OCI-LY1 (cell line): ENCODE measurements around the gene GRAMD1B.

Experiments
- H2AFZ ChIP-seq: fragments of 200-600 bp; sonication (generic), shearing (Covaris generic); 2 replicates; pipeline ENCODE4 v1.6.0; 2014; ENCODE audit warnings: antibody characterized with exemption, mild to moderate bottlenecking, low read length
- H3F3A ChIP-seq: fragments of 200-600 bp; sonication (generic), shearing (Covaris generic); 2 replicates; pipeline ENCODE4 v1.6.0; 2014; ENCODE audit warnings: mild to moderate bottlenecking, antibody characterized with exemption, low read length, moderate library complexity; ENCODE audit not compliant: insufficient read depth
- H3K27ac ChIP-seq: fragments of 200-600 bp; sonication (generic); 2 replicates; pipeline ENCODE4 v1.5.1; 2014; ENCODE audit warnings: low read length, mixed run types, mild to moderate bottlenecking, low read depth; ENCODE audit not compliant: poor library complexity, severe bottlenecking
- H3K27me3 ChIP-seq: fragments of 200-600 bp; sonication (generic); 2 replicates; pipeline ENCODE4 v1.6.0; 2014; ENCODE audit warnings: antibody characterized with exemption, mild to moderate bottlenecking, low read length, moderate library complexity; ENCODE audit not compliant: insufficient read depth
- H3K36me3 ChIP-seq: fragments of 200-600 bp; sonication (generic); 2 replicates; pipeline ENCODE4 v1.6.1; 2014; ENCODE audit warnings: mild to moderate bottlenecking, antibody characterized with exemption, low read length, moderate library complexity, mixed read lengths; ENCODE audit not compliant: insufficient read depth
- H3K4me1 ChIP-seq: fragments of 200-600 bp; sonication (generic); 2 replicates; pipeline ENCODE4 v1.5.1; 2014; ENCODE audit warnings: mild to moderate bottlenecking, low read length, moderate library complexity; ENCODE audit not compliant: insufficient read depth, severe bottlenecking
- H3K4me2 ChIP-seq: fragments of 200-600 bp; sonication (generic), shearing (Covaris generic); 2 replicates; pipeline ENCODE4 v1.6.1; 2014; ENCODE audit warnings: low read length
- H3K4me3 ChIP-seq: fragments of 200-600 bp; sonication (generic); 2 replicates; pipeline ENCODE4 v1.5.1; 2014; ENCODE audit warnings: low read length, low read depth, mild to moderate bottlenecking, mixed read lengths; ENCODE audit not compliant: poor library complexity, severe bottlenecking
- H3K79me2 ChIP-seq: fragments of 200-600 bp; shearing (Covaris generic); 2 replicates; pipeline ENCODE4 v1.6.1; 2016; ENCODE audit warnings: mixed run types, low read length, mixed read lengths; ENCODE audit not compliant: insufficient read depth
- H3K9ac ChIP-seq: fragments of 200-600 bp; sonication (generic), shearing (Covaris generic); 2 replicates; pipeline ENCODE4 v1.6.1; 2014; ENCODE audit warnings: mild to moderate bottlenecking, low read length, mixed read lengths
- H3K9me2 ChIP-seq: fragments of 200-600 bp; sonication (generic), shearing (Covaris generic); 2 replicates; pipeline ENCODE4 v1.6.1; 2014; ENCODE audit warnings: low read depth, mild to moderate bottlenecking, low read length, mixed read lengths
- H3K9me3 ChIP-seq: fragments of 200-600 bp; shearing (Covaris generic); 2 replicates; pipeline ENCODE4 v1.6.1; 2014; ENCODE audit warnings: low read length, mixed read lengths
- H4K20me1 ChIP-seq: fragments of 200-600 bp; sonication (generic), shearing (Covaris generic); 2 replicates; pipeline ENCODE4 v1.6.0; 2016; ENCODE audit warnings: mild to moderate bottlenecking, low read length; ENCODE audit not compliant: insufficient read depth
- EZH2 ChIP-seq: fragments of 200-600 bp; sonication (generic), shearing (Covaris generic); IDR thresholded peaks from 2 replicates; pipeline ENCODE4 v1.8.0; 2017; ENCODE audit warnings: borderline replicate concordance, mixed run types, mild to moderate bottlenecking, antibody characterized with exemption, low read length, moderate library complexity, mixed read lengths
- TF ChIP-seq, protein P1 (sequence below): fragments of 200-600 bp; sonication (generic), shearing (Covaris generic); IDR thresholded peaks from 2 replicates; pipeline ENCODE4 v1.5.1; 2017; ENCODE audit warnings: mild to moderate bottlenecking, antibody characterized with exemption, low read length, moderate library complexity, mixed read lengths

GRAMD1B gene

DNA sequence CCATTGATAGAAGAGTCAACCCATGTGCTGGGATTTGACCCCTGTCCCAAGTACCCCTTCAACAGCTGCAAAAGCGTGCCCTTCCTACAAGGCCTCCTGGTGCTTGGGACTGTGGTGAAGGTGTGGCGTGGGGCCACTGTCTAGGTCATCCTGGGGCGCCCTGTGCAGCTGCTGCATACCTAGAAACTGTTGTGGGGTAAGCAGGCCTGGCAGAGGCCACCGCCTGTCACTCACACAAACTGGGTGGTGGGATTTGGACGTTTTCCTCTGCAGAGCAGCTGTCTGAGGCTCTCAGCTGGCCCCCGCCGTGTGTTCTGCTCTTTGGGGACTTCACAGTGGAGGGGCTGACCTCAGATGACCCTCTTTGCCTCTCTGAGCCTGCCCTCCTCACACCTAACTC, 154.7 kb downstream of the GRAMD1B start:
- H2AFZ ChIP-seq: no peak overlapping the region
- no peaks in the 10 kb centered on the region for H3F3A ChIP-seq
- H3K4me1 ChIP-seq: no peaks in the 10 kb centered on the region
- H3K9ac ChIP-seq: no peak overlapping the region
- H3K79me2 ChIP-seq: no peaks in the 10 kb centered on the region
- H3K27ac ChIP-seq: no peak overlapping the region
- H3K36me3 ChIP-seq: no peaks in the 10 kb centered on the region
- no peak overlapping the region for H3K4me2 ChIP-seq
- TF ChIP-seq, protein P1, sequence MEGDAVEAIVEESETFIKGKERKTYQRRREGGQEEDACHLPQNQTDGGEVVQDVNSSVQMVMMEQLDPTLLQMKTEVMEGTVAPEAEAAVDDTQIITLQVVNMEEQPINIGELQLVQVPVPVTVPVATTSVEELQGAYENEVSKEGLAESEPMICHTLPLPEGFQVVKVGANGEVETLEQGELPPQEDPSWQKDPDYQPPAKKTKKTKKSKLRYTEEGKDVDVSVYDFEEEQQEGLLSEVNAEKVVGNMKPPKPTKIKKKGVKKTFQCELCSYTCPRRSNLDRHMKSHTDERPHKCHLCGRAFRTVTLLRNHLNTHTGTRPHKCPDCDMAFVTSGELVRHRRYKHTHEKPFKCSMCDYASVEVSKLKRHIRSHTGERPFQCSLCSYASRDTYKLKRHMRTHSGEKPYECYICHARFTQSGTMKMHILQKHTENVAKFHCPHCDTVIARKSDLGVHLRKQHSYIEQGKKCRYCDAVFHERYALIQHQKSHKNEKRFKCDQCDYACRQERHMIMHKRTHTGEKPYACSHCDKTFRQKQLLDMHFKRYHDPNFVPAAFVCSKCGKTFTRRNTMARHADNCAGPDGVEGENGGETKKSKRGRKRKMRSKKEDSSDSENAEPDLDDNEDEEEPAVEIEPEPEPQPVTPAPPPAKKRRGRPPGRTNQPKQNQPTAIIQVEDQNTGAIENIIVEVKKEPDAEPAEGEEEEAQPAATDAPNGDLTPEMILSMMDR: no peak
- TF ChIP-seq EZH2: no peak
- no peaks in the 10 kb centered on the region for H3K9me2 ChIP-seq
- no peaks in the 10 kb centered on the region for H3K27me3 ChIP-seq
- no peaks in the 10 kb centered on the region for H3K9me3 ChIP-seq
- no peak overlapping the region for H3K4me3 ChIP-seq
- H4K20me1 ChIP-seq: no peaks in the 10 kb centered on the region

DNA sequence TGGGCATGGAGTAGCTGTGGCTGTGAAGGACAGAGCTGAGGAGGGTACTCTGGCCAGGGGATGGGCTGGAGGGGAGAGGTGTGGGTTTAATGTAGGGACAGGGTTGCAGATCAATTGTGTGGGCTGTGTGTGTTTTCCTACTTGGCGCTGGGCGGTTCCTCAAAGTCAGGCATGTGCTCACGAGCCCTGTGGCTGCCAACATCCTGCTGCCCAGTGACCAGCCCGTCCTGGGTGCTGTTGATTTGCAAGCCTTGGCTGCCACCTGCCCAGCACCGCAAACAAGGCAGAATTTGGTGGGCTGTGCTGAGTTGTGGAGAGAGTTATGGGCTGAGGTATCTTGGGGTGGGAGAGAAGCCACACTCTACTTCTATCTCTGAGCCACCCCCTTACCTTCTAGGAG, 155.1 kb downstream of the GRAMD1B start:
- H3K9me3 ChIP-seq: no peaks in the 10 kb centered on the region
- no peaks in the 10 kb centered on the region for H4K20me1 ChIP-seq
- no peaks in the 10 kb centered on the region for H3K27me3 ChIP-seq
- H3K4me2 ChIP-seq: no peak overlapping the region
- no peak overlapping the region for H3K9ac ChIP-seq
- H3K4me1 ChIP-seq: no peaks in the 10 kb centered on the region
- no peaks in the 10 kb centered on the region for H3K9me2 ChIP-seq
- no peak overlapping the region for H2AFZ ChIP-seq
- no peaks in the 10 kb centered on the region for H3K36me3 ChIP-seq
- H3K4me3 ChIP-seq: no peak overlapping the region
- no peaks in the 10 kb centered on the region for H3K79me2 ChIP-seq
- H3F3A ChIP-seq: no peaks in the 10 kb centered on the region
- no peak for TF ChIP-seq EZH2
- TF ChIP-seq, protein P1: no peak
- H3K27ac ChIP-seq: no peak overlapping the region

DNA sequence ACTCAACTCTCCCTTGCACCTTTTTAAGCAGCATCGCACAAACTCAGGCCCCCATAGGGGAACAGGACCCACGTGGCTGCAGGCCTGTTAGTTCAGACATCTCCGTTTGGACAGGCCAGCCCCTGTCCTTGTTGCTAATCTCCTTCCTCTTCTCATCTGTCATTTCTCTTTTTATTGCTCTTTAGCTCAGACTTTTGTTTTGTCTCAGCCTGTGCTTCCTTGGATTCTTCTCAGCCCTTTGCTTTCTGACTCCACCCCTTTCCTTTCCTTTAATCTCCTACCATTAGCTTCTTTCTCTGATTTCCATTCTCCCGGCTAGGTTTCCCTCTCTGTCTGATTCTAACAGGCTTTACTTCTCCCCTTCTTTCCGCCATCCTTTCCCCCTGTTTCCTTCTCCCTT, 155.6 kb downstream of the GRAMD1B start:
- Histone ChIP-seq H3K36me3 (no peaks in the 10 kb centered on the region), H3K4me2 (no peak overlapping the region), H4K20me1 (no peaks in the 10 kb centered on the region), H3K27me3 (no peaks in the 10 kb centered on the region), H3K4me1 (no peaks in the 10 kb centered on the region), H3K4me3 (no peak overlapping the region), H3F3A (no peaks in the 10 kb centered on the region), H3K9ac (no peak overlapping the region), H3K27ac (no peak overlapping the region), H3K79me2 (no peaks in the 10 kb centered on the region), H3K9me3 (no peaks in the 10 kb centered on the region), H3K9me2 (no peaks in the 10 kb centered on the region), H2AFZ (no peak overlapping the region)
- TF ChIP-seq EZH2: no peak
- TF ChIP-seq, protein P1: no peak
